Measurements from ENCODE around the gene FNDC7.
"Not testable (repeated sequence)": the region's sequence is repeated elsewhere in the genome, so short reads cannot be mapped to it uniquely, and the experiment has no call there.

DNA sequence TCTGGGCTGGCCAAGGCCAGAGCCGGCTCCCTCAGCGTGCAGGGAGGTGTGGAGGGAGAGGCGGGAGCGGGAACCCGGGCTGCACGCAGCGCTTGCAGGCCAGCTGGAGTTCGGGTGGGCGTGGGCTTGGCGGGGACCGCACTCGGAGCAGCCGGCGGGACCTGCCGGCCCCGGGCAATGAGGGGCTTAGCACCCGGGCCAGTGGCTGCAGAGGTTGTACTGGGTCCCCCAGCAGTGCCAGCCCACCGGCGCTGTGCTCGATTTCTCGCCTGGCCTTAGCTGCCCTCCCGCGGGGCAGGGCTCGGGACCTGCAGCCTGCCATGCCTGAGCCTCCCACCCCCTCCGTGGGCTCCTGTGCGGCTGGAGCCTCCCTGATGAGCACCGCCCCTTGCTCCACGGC lies 45.3 kb upstream of the FNDC7 start:
- not testable (repeated sequence) for TF ChIP-seq CTCF (IDR thresholded peaks at IDR 0.05; ENCODE audit: extremely low read depth in 1 of 2, insufficient read depth in 1 of 2, low read depth in 1 of 2, low read length in 2 of 2); POLR2A (IDR thresholded peaks at IDR 0.05; ENCODE audit: low read depth, low read length)
